ENCODE results near the gene ABTB2. TPM values are rescaled to one million over a fixed set of nuclear protein-coding genes. Genes with fewer than 3 reads are reported as not detected.

The ABTB2 gene
- polyA plus RNA-seq, 2 of the 4 experiments (the other 2 are of a cell fraction) = 8.9 to 15.4 TPM

DNA sequence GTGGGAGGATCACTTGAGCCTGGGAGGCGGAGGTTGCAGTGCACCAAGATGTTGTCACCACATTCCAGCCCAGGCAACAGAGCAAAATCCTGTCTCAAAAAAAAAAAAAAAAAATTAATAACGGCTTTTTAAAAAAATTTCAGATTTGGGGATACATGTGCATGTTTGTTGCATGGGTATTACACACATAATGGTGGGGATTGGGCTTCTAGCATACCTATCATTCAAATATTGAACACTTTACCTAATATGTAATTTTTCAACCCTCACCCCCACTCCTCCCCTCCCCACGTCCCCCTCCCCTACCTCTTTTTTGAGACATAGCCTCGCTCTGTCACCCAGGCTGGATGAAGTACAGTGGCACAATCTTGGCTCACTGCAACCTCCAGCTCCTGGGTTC, 40.1 kb downstream of the ABTB2 start:
- CTCF ChIA-PET = interaction anchor here (0.7 to 3.7 kb wide), 6 partner anchors 9 to 143 kb away, joined by 3 to 15 read pairs (median 6); no protein-coding TSS in a partner anchor
- Histone ChIP-seq H3K9me3 (no peaks in the 10 kb centered on the region), H3K27ac (peak overlapping the region; percentile 82 to 83), H3K4me2 (peak overlapping the region; percentile 81), H3K4me1 (peaks cover 60% of the 10 kb centered on the region), H3K4me3 (no peak overlapping the region; the same call in 2 of the 3 replicates)
- WGBS (ENCODE audit: missing lambda C conversion rate) = 51% methylated on average over 4 of the region's 4 CpGs
- POLR2A ChIA-PET = interaction anchor here (1.3 to 1.7 kb wide), 3 partner anchors 28 to 84 kb away, joined by 4 to 16 read pairs (median 16); partner anchors contain the start of gene ABTB2
- DNase-seq (ENCODE audit: low read depth in 1 of 2, low spot score in 1 of 2) (no peak), ATAC-seq (no peak), FAIRE-seq (no peak)
- TF ChIP-seq KDM5A (IDR thresholded peaks at IDR 0.05) (no peak), JUN (IDR thresholded peaks at IDR 0.05) (no peak), RCOR1 (IDR thresholded peaks at IDR 0.05; ENCODE audit: low read depth, low read length) (no peak), NR3C1 (IDR thresholded peaks at IDR 0.05) (no peak), MYC (IDR thresholded peaks at IDR 0.05; ENCODE audit: borderline replicate concordance, low read length) (no peak), CBX2 (IDR thresholded peaks at IDR 0.05; ENCODE audit: borderline replicate concordance, low read depth) (no peak), FOXS1 (CRISPR knock-in tag; IDR thresholded peaks at IDR 0.05) (no peak), MAZ (IDR thresholded peaks at IDR 0.05; ENCODE audit: borderline replicate concordance, low read depth, low read length) (no peak), PHF8 (IDR thresholded peaks at IDR 0.05; ENCODE audit: borderline replicate concordance, low read depth) (no peak), SMC3 (IDR thresholded peaks at IDR 0.05) (no peak), ZNF302 (CRISPR knock-in tag; IDR thresholded peaks at IDR 0.05) (no peak), FOSL2 (IDR thresholded peaks at IDR 0.05) (no peak), FOSL2 (CRISPR knock-in tag; IDR thresholded peaks at IDR 0.05) (no peak), CEBPB (IDR thresholded peaks at IDR 0.05) (no peak), POLR2A (IDR thresholded peaks at IDR 0.05; ENCODE audit: low read length) (no peak)
- TF ChIP-seq, protein P1, sequence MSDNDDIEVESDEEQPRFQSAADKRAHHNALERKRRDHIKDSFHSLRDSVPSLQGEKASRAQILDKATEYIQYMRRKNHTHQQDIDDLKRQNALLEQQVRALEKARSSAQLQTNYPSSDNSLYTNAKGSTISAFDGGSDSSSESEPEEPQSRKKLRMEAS (IDR thresholded peaks at IDR 0.05) = no peak
- TF ChIP-seq, protein P2, sequence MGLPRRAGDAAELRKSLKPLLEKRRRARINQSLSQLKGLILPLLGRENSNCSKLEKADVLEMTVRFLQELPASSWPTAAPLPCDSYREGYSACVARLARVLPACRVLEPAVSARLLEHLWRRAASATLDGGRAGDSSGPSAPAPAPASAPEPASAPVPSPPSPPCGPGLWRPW (IDR thresholded peaks at IDR 0.05) = no peak
- TF ChIP-seq, protein P3, sequence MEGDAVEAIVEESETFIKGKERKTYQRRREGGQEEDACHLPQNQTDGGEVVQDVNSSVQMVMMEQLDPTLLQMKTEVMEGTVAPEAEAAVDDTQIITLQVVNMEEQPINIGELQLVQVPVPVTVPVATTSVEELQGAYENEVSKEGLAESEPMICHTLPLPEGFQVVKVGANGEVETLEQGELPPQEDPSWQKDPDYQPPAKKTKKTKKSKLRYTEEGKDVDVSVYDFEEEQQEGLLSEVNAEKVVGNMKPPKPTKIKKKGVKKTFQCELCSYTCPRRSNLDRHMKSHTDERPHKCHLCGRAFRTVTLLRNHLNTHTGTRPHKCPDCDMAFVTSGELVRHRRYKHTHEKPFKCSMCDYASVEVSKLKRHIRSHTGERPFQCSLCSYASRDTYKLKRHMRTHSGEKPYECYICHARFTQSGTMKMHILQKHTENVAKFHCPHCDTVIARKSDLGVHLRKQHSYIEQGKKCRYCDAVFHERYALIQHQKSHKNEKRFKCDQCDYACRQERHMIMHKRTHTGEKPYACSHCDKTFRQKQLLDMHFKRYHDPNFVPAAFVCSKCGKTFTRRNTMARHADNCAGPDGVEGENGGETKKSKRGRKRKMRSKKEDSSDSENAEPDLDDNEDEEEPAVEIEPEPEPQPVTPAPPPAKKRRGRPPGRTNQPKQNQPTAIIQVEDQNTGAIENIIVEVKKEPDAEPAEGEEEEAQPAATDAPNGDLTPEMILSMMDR (IDR thresholded peaks at IDR 0.05) = no peak
- TF ChIP-seq, protein P4, sequence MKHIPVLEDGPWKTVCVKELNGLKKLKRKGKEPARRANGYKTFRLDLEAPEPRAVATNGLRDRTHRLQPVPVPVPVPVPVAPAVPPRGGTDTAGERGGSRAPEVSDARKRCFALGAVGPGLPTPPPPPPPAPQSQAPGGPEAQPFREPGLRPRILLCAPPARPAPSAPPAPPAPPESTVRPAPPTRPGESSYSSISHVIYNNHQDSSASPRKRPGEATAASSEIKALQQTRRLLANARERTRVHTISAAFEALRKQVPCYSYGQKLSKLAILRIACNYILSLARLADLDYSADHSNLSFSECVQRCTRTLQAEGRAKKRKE (CRISPR knock-in tag; IDR thresholded peaks at IDR 0.05; ENCODE audit: low read depth) = no peak

DNA sequence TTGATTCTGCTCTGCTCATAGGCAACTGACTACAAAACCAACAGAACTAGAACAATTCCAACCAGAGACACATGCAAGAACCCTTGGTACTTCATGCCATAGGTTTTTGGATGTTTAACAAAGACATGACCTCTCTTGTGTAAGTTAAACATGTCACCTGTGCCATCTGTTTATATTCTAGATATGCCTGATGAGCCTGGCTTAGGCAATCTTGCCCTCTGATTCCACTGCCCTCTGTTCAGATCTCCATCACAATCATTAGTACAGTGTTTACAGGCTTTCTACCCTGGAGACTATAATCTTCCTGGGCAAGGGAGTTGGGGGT, 40.8 kb downstream of the ABTB2 start:
- no peak for FAIRE-seq
- H3K4me1 ChIP-seq = peaks cover 60% of the 10 kb centered on the region
- H3K27ac ChIP-seq = peak overlapping the region; percentile 82 to 83; a peak in 5 of 6 replicates
- peak overlapping the region; percentile 81; the same call in 2 of the 3 replicates for H3K4me2 ChIP-seq
- no peak overlapping the region for H3K4me3 ChIP-seq
- no peak for TF ChIP-seq CHD2 (IDR thresholded peaks at IDR 0.05; ENCODE audit: low read length, partially characterized antibody)
- no peak for DNase-seq (ENCODE audit: low read depth in 1 of 2, low spot score in 1 of 2)
- no peaks in the 10 kb centered on the region for H3K9me3 ChIP-seq
- POLR2A ChIA-PET = no interaction called here
- no peak for ATAC-seq
- CTCF ChIA-PET = interaction anchor here (1.0 to 2.0 kb wide), 3 partner anchors 9 to 143 kb away, joined by 3 to 6 read pairs (median 5); no protein-coding TSS in a partner anchor

DNA sequence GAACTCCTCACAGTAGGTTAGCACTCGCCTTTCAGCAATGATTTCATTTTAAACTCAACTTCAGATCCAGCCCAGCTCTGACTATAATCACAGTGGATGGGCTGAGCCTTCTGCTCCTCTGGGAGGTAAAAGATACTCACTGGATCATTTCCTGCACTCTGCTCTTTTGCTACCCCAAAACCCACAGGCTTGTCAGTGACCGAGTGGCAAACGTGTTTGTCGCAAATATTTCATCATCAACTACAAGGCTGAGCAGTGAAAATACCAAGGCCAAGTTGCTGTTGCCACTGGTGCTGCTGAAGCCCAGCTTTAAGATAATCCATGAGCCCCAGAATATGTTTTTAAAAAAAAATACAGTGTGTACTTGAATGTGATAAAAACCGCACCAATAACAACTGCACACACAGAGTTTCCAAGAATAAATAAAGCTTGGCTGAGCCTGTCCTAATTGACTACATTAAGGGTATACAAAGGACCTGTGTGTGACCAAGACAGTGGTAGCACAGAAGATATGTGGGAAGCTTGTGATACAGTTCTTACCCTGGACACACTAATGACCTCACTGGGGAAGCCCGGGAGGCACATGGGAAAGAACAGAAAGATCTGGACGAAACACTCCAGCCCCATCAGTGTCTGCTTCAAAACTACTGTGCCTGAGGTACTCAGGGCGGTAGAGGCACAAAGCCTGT, 41.3 kb downstream of the ABTB2 start:
- peaks cover 60% of the 10 kb centered on the region for H3K4me1 ChIP-seq
- no peaks in the 10 kb centered on the region for H3K9me3 ChIP-seq
- peak overlapping the region; percentile 81; the same call in 2 of the 3 replicates for H3K4me2 ChIP-seq
- no peak for DNase-seq (ENCODE audit: low read depth in 1 of 2, low spot score in 1 of 2)
- no peak for ATAC-seq
- H3K4me3 ChIP-seq = no peak overlapping the region
- POLR2A ChIA-PET = no interaction called here
- 82% methylated on average over 8 of the region's 8 CpGs for WGBS (ENCODE audit: missing lambda C conversion rate)
- peak overlapping the region; percentile 82 to 83; a peak in 5 of 6 replicates for H3K27ac ChIP-seq
- CTCF ChIA-PET = interaction anchor here (0.6 to 1.2 kb wide), 3 partner anchors 25 to 142 kb away, joined by 3 to 5 read pairs (median 3); no protein-coding TSS in a partner anchor
- no peak for FAIRE-seq
- TF ChIP-seq MAZ (IDR thresholded peaks at IDR 0.05; ENCODE audit: borderline replicate concordance, low read depth, low read length) (no peak), GATA3 (IDR thresholded peaks at IDR 0.05; ENCODE audit: borderline replicate concordance) (no peak), HDAC2 (IDR thresholded peaks at IDR 0.05) (no peak), RNF2 (IDR thresholded peaks at IDR 0.05; ENCODE audit: borderline replicate concordance, low read depth) (no peak), KDM1A (IDR thresholded peaks at IDR 0.05; ENCODE audit: low read depth) (no peak), HEYL (CRISPR knock-in tag; IDR thresholded peaks at IDR 0.05) (no peak), SMC3 (IDR thresholded peaks at IDR 0.05) (no peak), ESRRA (IDR thresholded peaks at IDR 0.05; ENCODE audit: borderline replicate concordance, low read length) (no peak), RARB (CRISPR knock-in tag; IDR thresholded peaks at IDR 0.05) (no peak)
- TF ChIP-seq, protein P5, sequence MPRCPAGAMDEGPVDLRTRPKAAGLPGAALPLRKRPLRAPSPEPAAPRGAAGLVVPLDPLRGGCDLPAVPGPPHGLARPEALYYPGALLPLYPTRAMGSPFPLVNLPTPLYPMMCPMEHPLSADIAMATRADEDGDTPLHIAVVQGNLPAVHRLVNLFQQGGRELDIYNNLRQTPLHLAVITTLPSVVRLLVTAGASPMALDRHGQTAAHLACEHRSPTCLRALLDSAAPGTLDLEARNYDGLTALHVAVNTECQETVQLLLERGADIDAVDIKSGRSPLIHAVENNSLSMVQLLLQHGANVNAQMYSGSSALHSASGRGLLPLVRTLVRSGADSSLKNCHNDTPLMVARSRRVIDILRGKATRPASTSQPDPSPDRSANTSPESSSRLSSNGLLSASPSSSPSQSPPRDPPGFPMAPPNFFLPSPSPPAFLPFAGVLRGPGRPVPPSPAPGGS (IDR thresholded peaks at IDR 0.05) = no peak
- TF ChIP-seq, protein P1 (IDR thresholded peaks at IDR 0.05) = no peak
- TF ChIP-seq, protein P6, sequence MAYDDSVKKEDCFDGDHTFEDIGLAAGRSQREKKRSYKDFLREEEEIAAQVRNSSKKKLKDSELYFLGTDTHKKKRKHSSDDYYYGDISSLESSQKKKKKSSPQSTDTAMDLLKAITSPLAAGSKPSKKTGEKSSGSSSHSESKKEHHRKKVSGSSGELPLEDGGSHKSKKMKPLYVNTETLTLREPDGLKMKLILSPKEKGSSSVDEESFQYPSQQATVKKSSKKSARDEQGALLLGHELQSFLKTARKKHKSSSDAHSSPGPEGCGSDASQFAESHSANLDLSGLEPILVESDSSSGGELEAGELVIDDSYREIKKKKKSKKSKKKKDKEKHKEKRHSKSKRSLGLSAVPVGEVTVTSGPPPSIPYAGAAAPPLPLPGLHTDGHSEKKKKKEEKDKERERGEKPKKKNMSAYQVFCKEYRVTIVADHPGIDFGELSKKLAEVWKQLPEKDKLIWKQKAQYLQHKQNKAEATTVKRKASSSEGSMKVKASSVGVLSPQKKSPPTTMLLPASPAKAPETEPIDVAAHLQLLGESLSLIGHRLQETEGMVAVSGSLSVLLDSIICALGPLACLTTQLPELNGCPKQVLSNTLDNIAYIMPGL (CRISPR knock-in tag; IDR thresholded peaks at IDR 0.05; ENCODE audit: borderline replicate concordance) = no peak

All from A549 (cell line).